Fibroblast of lung (primary cell): ENCODE measurements around the gene RPL28. TPM values are rescaled to one million over a fixed set of nuclear protein-coding genes. Genes with fewer than 3 reads are reported as not detected.

Source experiments
- DNase-seq, 2 donors: peaks; one replicate each; pipeline versions ENCODE4 v3.0.0 to v3.0.0-alpha.2; 2010; ENCODE audit warnings: low read depth in 2 of 2
- H2AFZ ChIP-seq: 2 replicates; pipeline ENCODE4 v1.5.1; 2012; ENCODE audit warnings: low read length, control low read depth, inconsistent platforms
- H3K27ac ChIP-seq: 2 replicates; pipeline ENCODE4 v1.5.1; 2011; ENCODE audit warnings: low read length, control low read depth; ENCODE audit not compliant: insufficient read depth
- H3K27me3 ChIP-seq: 2 replicates; pipeline ENCODE4 v1.5.1; 2011; ENCODE audit warnings: mild to moderate bottlenecking, low read length; ENCODE audit not compliant: control insufficient read depth, insufficient read depth
- H3K36me3 ChIP-seq: 2 replicates; pipeline ENCODE4 v1.5.1; 2011; ENCODE audit warnings: low read length; ENCODE audit not compliant: control insufficient read depth, insufficient read depth
- H3K4me1 ChIP-seq: 2 replicates; pipeline ENCODE4 v1.5.1; 2011; ENCODE audit warnings: low read length; ENCODE audit not compliant: control insufficient read depth, insufficient read depth; ENCODE audit errors: extremely low read depth
- H3K4me2 ChIP-seq: 2 replicates; pipeline ENCODE4 v1.5.1; 2011; ENCODE audit warnings: low read length, control low read depth; ENCODE audit not compliant: insufficient read depth; ENCODE audit errors: extremely low read depth
- H3K4me3 ChIP-seq, 4 experiments: fragments of 200-600 bp in 1 of 4; sonication (generic) in 1 of 4; replicated peaks in 1 of 4; 2 replicates each; pipeline ENCODE4 v1.5.1; 2011 to 2016; ENCODE audit warnings: low read length in 4 of 4, low read depth in 3 of 4, mild to moderate bottlenecking in 3 of 4, control low read depth in 2 of 4, inconsistent platforms in 1 of 4, mixed read lengths in 1 of 4; ENCODE audit not compliant: insufficient read depth in 1 of 4; ENCODE audit errors: control extremely low read depth in 1 of 4
- H3K79me2 ChIP-seq: 2 replicates; pipeline ENCODE4 v1.5.1; 2012; ENCODE audit warnings: mild to moderate bottlenecking, low read length, inconsistent platforms; ENCODE audit not compliant: control insufficient read depth, insufficient read depth
- H3K9ac ChIP-seq: 2 replicates; pipeline ENCODE4 v1.5.1; 2011; ENCODE audit warnings: mild to moderate bottlenecking, low read length, control low read depth; ENCODE audit not compliant: insufficient read depth
- H3K9me3 ChIP-seq: 2 replicates; pipeline ENCODE4 v1.5.1; 2012; ENCODE audit warnings: low read depth, low read length; ENCODE audit not compliant: control insufficient read depth, insufficient read depth
- H4K20me1 ChIP-seq: 2 replicates; pipeline ENCODE4 v1.5.1; 2011; ENCODE audit warnings: low read length; ENCODE audit not compliant: control insufficient read depth, insufficient read depth; ENCODE audit errors: extremely low read depth
- CTCF ChIP-seq, 2 donors: IDR thresholded peaks in 1 of 2; conservative IDR thresholded peaks in 1 of 2; 1 replicate in 1 of 2; 2 replicates in 1 of 2; pipeline ENCODE4 v1.5.1; 2011 to 2012; ENCODE audit warnings: low read length in 2 of 2, control low read depth in 1 of 2, inconsistent platforms in 1 of 2, low read depth in 1 of 2, mild to moderate bottlenecking in 1 of 2
- EZH2 ChIP-seq: IDR thresholded peaks from 2 replicates; pipeline ENCODE4 v1.5.1; 2012; ENCODE audit warnings: low read length, control low read depth, mild to moderate bottlenecking; ENCODE audit errors: missing control alignments
- polyA plus RNA-seq, 2 donors: library from polyadenylated mRNA; depleted of rRNA in 1 of 2; stranded (reverse) in 1 of 2; unstranded in 1 of 2; fragments of >200 nt; gene quantifications; 2 replicates each; pipeline ENCODE4 v1.2.1, GENCODE V29; 2011 to 2012; ENCODE audit warnings: missing spikeins in 1 of 2
- total RNA-seq: library from RNA; depleted of rRNA; stranded (reverse); fragments of >200 nt; gene quantifications from 2 replicates; pipeline ENCODE4 v1.2.1, GENCODE V29; 2014

The RPL28 gene
- total and polyA plus RNA-seq, 2 donors (not counting 1 experiment from before 2014, with no cell fraction given): 146 to 665 TPM

- H4K20me1 ChIP-seq: no peaks in the 10 kb centered on the region
- H3K9me3 ChIP-seq: no peaks in the 10 kb centered on the region
- no peak overlapping the region for H3K4me2 ChIP-seq
- no peak overlapping the region for H2AFZ ChIP-seq
- H3K36me3 ChIP-seq: no peaks in the 10 kb centered on the region
- H3K4me3 ChIP-seq: no peak overlapping the region
- no peaks in the 10 kb centered on the region for H3K27me3 ChIP-seq
- DNase-seq: no peak
- H3K9ac ChIP-seq: no peak overlapping the region
- no peaks in the 10 kb centered on the region for H3K79me2 ChIP-seq
- H3K27ac ChIP-seq: no peak overlapping the region
- H3K4me1 ChIP-seq: peaks cover 5% of the 10 kb centered on the region
- no peak for TF ChIP-seq CTCF (conservative IDR thresholded peaks at IDR 0.05 in 1 of 2, IDR thresholded peaks at IDR 0.05 in 1 of 2; ENCODE audit: low read depth in 1 of 2, low read length in 2 of 2)
- peak; percentile 35 for TF ChIP-seq EZH2
These were observed 8.2 kb upstream of the RPL28 start for GRCh38 chr19:55377356-55378131.

DNA sequence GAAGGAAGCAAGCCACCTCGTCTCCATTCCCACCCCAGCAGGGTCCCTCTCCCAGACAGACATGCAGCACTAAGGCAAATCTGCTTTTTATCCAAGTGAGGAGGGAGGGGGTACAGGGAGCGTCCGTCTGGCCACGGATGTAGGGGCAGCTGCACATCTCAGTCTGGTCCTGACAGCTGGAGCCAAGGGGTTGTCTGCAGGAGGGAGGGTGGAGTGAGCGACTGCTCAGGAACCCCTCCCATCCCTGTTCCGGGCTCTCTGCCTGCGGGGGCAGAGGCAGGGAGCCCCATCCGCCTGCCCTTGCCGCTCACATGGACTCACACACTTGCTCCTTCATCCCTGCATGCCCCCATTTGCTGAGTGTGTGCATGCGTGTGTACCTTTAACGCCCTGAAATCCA, 6.6 kb upstream of the RPL28 start:
- H3K9ac ChIP-seq: no peak overlapping the region
- H2AFZ ChIP-seq: no peak overlapping the region
- H4K20me1 ChIP-seq: no peaks in the 10 kb centered on the region
- no peak overlapping the region for H3K4me3 ChIP-seq
- no peak overlapping the region for H3K27ac ChIP-seq
- H3K9me3 ChIP-seq: no peaks in the 10 kb centered on the region
- peaks cover under 1% of the 10 kb centered on the region for H3K4me1 ChIP-seq
- TF ChIP-seq EZH2: no peak
- TF ChIP-seq CTCF (conservative IDR thresholded peaks at IDR 0.05 in 1 of 2, IDR thresholded peaks at IDR 0.05 in 1 of 2; ENCODE audit: low read depth in 1 of 2, low read length in 2 of 2): no peak
- no peaks in the 10 kb centered on the region for H3K27me3 ChIP-seq
- no peak for DNase-seq
- H3K79me2 ChIP-seq: no peaks in the 10 kb centered on the region
- H3K36me3 ChIP-seq: no peaks in the 10 kb centered on the region
- H3K4me2 ChIP-seq: no peak overlapping the region

DNA sequence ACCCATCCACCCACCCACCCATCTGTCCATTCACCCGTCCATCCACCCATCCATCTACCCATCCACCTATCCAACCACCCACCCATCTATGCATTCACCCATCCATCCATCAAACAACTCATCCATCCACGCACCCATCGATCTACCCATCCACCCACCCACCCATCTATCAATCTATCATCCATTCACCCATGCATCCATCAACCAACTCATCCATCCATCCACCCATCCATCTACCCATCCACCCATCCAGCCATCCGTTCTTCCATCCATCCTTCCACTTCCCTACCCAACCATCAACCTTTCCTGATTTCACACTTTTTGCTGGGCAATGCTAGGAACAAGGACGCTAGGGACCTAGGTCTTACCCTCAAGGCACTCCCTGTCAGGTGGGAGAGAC, 3.7 kb upstream of the RPL28 start:
- Histone ChIP-seq H3K9me3 (no peaks in the 10 kb centered on the region), H3K79me2 (peaks cover 13% of the 10 kb centered on the region), H2AFZ (no peak overlapping the region), H3K9ac (no peak overlapping the region), H3K27me3 (no peaks in the 10 kb centered on the region), H3K4me2 (no peak overlapping the region), H4K20me1 (no peaks in the 10 kb centered on the region), H3K4me3 (no peak overlapping the region), H3K4me1 (peaks cover 4% of the 10 kb centered on the region), H3K27ac (no peak overlapping the region), H3K36me3 (peaks cover under 1% of the 10 kb centered on the region)
- no peak for TF ChIP-seq EZH2
- TF ChIP-seq CTCF (conservative IDR thresholded peaks at IDR 0.05 in 1 of 2, IDR thresholded peaks at IDR 0.05 in 1 of 2; ENCODE audit: low read depth in 1 of 2, low read length in 2 of 2): no peak
- DNase-seq: no peak
